HG03342 (cell line): ENCODE results near the gene DDX31.
"Not testable (repeated sequence)": the region's sequence is repeated elsewhere in the genome, so short reads cannot be mapped to it uniquely, and the experiment has no call there.

ENCODE experiments used
- ATAC-seq: cut with Tn5 transposase; IDR thresholded peaks from one replicate; pipeline ENCODE4 v1.9.1; 2021; ENCODE audit warnings: mild to moderate bottlenecking, moderate library complexity; ENCODE audit not compliant: unreplicated experiment

DDX31 gene

DNA sequence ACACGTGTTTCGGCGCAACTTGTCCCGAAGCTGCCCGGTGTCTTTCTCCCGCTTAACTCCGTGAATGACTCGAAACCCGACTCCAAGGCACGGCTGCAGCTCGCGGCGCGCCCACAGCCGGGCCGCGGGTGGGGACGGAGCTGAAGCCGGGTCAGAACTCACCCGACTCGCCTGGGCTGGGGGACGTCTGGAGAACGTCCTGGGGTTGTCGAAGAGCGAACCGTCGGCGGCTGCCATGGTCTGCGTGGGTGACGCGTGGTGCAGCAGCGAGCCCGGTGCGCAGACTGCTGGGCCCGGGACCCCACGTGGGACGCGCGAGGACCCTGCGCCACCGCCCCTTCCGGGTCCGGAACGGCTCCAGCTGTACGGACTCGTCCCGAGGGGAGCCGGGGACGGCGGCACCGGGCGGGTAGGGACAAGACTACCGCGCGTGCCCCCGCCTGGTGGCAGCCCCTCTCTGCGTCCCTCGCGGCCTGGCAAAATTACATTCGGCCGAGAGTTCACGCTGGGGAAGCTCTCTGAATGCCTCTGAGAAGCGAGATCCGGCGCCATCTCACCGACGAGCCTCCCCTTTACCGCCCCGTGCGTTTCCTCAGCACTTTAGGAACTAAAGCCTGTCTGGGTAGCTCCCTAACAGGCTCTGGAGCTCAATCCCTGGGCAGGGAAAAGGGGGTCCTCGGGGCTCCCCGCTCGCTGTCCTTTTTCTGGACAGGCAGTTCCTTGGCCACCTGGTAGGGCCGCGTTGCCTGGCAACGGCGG, at the start of gene DDX31:
DDX31 (minus strand) TSS at position 286 of the 759 bp plus-strand sequence; CDS start at position 237, 49 bp downstream.
- peak; percentile 71 for ATAC-seq

DNA sequence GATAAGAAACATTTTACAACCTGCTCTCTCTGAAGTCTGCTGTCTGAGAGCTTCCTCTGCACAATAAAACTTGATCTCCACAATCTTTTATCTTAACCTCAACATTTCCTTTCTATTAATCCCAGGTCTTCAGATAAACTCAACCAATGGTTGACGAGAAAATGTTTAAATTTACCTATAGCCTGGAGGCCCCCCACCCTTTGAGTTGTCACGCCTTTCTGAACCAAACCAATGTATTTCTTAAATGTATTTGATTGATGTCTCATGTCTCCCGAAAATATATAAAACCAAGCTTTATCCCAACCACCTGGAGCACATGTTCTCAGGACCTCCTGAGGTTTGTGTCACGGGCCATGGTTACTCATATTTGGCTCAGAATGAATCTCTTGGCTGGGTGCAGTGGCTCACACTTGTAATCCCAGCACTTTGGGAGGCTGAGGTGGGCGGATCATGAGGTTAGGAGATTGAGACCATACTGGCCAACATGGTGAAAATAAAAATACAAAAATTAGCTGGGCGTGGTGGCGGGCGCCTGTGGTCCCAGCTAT, 48.7 kb upstream of the DDX31 start:
- not testable (repeated sequence) for ATAC-seq

DNA sequence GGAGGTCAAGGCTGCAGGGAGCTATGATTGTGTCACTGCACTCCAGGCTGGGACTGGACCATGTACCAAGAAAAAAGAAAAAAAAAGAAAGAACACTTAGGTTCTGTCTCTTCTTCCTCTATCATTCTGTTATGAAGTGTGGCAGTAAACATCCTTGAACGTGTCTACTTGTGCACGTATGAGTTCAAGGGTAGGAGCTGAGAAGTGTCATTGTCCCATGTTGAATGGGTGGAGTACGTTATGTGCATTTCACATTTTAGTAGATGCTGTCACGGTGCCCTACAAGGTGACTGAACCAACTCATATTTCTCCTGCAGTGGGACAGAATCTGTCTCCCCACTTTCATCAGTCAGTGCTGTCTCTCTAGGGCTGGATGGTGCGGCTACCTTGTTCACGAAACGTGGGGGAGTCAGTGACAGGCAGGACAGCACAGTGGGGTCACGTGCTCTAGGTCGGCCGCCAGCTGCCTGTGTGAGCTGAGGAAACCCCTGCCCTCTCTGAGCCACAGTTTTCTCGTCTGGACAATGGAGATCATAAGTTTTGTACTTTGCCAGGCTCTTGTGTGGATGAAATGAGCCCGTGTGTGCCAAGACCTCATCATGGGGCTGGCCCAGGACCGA, 47.7 kb upstream of the DDX31 start:
- no peak for ATAC-seq

DNA sequence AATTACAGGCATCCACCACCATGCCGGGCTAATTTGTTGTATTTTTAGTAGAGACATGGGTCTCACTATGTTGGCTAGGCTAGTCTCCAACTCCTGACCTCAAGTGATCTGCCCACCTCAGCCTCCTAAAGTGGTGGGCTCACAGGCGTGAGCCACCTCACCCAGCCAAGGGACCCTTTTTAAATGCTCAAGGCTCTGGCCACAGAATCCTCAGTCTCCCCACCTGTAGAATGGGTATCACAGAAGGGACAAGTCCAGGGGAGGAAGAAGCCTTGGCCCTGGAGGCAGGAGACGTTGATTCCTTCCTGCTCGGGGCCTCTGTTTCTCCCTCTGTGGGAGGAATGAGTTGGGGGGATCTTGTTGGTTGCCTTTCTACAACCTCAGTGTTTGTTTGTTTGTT, 46.2 kb upstream of the DDX31 start:
- no peak for ATAC-seq

DNA sequence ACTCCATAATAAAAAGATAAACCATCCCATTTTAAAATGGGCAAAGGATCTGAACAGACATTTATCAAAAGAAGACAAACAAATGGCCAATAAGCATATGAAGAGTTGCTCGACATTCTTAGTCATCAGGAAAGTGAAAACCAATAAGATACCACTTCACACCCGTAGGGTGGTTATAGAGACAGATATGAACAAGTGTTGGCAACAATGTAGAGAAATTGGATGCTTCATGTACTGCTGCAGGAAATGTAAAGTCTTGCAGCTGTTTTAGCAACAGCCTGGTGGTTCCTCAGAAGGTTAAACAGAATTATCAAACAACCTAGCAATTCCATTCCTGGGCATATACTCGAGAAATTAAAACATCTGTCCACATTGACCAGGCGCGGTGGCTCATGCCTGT, 43.0 kb upstream of the DDX31 start:
- no peak for ATAC-seq

DNA sequence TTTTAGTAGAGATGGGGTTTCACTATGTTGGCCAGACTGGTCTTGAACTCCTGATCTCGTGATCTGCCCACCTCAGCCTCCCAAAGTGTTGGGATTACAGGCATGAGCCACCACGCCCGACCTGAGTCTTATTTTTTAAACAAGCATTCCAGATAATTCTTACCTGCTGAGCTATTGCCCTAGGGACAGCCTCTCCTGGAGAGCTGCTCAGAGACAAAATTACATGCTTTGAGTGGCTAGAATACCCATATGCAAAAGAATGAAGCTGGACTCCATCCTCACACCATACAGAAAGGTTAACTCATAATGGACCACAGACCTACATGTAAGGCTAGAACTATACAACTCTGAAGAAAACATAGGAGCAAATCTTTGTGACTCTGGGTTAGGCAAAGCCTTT, 42.1 kb upstream of the DDX31 start:
- ATAC-seq: no peak

DNA sequence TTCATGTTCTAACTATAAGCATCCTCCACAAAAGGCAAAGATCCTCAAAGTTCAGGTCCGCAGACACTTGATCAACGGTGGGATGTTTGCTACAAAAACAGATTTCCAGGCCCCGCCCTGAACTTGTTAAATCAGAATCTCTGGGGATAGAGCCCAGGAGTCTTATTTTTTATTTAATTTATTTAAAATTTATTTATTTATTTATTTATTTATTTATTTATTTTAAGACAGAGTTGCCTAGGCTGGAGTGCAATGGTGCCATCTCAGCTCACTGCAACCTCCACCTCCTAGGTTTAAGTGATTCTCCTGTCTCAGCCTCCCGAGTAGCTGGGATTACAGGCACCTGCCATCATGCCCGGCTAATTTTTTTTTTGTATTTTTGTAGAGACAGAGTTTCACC, 41.4 kb upstream of the DDX31 start:
- not testable (repeated sequence) for ATAC-seq

DNA sequence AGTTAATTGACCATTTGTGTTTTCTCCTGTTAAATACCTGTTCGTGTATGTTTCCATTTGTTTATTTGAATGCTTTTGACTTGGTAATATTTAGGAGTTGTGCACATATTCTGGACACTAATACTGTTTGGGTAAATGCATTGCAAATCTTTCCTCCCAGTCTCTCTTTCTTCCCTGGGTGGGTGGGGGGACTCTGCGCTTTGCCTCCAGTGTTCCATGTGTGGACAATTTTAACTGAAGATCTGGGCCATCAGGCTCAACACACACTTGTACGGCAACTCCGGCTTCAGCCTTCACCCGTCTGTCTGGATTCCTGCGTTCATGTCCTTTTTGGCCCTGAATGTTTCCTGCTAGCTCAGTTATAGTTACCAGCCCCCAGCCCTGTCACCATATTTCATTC, 40.5 kb upstream of the DDX31 start:
- no peak for ATAC-seq

DNA sequence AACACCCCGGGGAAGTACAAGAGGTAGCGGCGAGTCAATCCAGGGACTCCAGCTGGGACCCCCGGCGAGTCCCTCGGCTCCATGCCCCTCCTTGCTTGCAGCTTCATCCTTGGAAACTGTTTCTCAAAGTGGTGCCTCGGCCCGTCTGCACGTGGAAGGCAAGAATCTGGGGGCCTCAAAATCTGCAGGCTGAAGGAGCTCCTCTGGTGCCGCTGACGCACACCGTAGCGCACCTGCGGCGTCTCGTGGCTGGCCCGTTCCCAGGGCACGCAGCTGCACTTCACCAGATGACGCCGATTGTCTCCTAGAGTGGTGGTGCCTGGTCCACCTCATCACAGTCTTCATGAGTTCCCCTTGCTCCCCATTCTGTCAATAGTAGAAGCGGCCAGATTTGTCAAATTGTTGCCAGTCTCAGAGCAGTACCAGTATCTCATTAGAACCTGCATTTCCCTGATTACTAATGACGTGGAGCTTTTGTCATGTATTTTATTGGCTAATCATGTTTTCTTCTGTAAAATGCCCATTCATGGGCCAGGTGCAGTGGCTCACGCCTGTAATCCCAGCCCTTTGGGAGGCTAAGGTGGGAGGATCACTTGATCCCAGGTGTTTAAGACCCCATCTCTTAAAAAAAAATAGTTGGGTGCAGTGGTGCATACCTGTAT, 39.1 kb upstream of the DDX31 start:
- ATAC-seq: no peak

DNA sequence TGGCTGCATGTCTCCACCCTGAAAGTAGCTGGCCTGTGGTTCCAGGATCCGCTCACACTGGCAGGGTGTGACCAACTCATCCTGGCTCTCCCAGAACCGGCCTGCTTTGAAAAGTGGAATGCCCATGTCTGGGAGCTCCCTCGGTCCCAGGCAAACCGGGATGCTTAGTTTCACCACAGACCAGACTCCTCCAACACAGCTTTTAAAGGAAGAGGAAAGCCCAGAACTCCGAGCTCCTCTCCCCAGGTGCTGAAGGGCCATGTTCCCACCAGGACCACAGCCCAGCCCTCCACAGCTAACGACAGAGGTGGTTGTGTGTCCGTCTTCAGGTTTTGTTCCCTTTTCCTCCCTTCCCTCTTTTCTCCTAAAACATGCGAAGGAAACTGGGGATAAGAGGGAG, 38.5 kb upstream of the DDX31 start:
- no peak for ATAC-seq

DNA sequence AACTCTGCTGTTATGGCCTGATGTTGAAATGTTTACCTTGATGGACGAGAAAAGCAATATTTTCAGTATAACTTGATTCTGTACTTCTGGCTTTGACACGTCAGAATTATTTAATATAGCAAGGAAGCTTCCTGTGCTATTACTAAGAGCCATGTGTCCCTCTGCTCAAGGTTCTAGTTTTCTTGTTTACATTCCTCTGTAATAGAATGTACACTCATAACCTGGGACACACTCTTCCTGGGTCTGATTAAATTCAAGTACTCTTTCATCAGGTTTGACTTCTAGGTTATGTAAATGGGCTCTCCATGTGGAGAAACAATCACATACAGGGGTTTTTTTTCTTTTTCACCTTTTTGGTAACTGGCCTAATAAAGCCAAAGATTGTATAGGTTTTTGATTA, 33.6 kb upstream of the DDX31 start:
- ATAC-seq: no peak

DNA sequence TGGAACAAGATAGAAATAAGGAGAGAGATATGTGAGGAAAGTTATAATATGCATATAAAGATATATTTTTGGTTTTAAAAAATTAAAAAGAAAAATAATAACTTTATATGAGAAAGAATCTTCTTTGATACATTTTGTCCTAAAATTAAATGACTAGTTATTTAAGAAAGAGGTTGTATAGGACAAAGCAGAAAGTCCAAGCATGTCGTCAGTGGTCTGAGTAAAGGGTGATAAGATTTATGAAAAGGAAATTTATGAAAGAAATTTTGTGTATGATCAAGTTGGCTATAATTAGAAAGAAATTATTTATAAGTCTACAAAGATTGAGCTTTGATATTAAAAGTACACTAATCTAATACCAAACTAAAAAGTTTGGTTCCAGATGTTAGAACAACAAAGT, 32.5 kb upstream of the DDX31 start:
- no peak for ATAC-seq

DNA sequence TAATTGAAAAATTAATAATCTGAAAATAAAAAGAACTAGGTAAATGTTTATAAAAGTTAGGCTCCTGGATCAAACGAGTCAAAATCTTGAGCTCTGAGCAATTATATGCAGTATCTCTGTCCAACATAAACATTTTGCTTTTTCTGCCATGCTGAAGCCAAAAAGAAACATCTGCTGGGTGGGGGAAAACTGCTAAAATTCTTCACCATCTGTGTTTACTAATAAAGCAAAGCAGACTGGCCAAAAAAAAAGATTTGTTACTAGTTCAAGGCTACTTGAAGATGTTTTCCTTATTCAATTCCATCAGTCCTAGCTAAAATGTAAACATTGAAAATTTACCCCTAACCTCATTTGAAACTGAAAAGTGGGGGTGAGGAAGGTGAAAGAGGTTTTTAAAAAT, 30.2 kb upstream of the DDX31 start:
- ATAC-seq: no peak

DNA sequence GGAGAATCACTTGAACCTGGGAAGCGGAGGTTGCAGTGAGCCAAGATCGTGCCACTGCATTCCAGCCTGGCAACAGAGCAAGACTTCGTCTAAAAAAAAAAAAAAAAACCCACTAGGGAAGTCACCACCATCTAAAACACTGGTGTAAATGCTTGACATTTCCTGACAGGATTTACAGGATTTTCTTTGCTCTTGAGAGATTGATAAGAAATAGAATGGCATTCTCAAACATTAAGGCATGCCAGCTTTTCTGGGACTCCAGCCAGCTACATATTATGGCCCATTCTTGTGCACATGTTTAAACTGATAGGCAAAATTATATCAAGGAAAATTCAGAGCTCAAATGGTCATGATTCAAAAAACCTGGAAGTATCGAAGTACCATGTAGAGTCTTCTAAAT, 29.2 kb upstream of the DDX31 start:
- no peak for ATAC-seq

DNA sequence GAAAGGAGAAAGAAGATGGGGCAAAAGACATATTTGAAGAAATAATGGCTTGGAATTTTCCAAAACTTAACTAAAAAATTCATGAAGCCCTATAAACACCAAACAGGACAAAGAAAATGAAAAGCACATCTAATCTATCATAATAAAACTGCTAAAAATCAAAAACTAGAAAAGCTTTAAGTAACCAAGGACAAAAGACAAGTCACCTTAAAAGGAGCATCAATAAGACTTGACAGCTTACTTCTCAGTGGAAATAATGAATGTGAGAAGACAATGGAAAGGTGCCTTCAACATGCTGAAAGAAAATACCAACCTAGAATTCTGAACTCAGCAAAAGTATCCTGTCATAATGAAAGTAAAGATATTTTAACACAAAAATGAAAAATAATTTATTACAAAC, 27.4 kb upstream of the DDX31 start:
- no peak for ATAC-seq

DNA sequence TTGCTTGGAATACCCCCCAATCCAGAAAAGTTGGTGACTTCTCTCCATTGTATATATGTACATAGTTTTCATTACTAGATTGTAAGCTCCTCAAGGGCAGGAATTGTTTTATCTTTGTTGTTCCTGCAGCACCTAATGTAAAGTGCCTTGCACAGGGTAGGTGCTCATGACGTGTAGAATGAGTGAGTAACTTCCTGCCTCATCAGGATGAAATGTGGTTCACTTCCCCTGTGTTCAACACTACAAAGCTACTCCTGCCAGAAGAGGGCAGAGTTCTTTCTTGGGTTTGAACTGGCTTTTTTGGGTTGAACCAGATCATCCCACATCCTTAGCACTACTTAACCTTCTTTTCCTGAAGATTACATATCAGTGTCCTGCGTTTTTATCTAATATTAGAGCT, 24.4 kb upstream of the DDX31 start:
- ATAC-seq: no peak

DNA sequence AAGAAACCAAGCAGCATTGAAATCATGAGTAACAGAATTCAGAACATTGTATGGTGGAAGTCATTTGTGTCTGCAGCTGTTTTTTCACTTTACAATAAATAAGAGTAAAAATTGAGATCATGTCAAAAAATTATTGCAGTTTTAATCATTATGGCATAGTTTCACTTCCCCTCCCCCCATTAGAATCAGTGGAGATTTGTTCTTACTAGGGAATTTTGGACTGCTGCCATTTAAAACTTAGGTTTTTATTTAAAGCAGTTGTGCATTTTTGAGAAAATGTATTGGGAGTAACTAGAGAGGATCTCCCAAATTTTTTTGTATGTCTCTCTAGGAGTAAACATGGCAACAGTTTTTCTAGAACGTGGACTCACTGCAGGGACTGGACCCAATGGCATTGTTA, 20.9 kb upstream of the DDX31 start:
- ATAC-seq: no peak

DNA sequence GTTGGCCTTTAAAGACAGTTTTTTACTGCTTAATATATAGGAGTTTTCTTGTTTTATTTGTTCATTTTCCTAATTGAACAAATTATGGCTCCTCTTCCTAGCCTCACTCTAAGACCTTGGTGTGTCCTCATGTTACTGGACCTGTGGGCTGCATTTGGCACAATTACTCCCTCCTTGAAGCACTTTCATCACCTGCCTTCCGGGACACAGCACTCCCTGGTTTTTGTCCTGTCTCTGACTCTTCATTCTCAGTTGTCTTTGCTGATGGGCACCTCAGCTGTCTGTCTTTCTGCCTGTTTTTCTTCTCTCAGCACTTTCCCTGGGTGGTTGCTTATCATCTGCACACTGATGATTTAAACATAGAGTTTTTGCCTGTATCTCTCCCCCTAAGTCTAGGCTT, 14.1 kb upstream of the DDX31 start:
- ATAC-seq: no peak

DNA sequence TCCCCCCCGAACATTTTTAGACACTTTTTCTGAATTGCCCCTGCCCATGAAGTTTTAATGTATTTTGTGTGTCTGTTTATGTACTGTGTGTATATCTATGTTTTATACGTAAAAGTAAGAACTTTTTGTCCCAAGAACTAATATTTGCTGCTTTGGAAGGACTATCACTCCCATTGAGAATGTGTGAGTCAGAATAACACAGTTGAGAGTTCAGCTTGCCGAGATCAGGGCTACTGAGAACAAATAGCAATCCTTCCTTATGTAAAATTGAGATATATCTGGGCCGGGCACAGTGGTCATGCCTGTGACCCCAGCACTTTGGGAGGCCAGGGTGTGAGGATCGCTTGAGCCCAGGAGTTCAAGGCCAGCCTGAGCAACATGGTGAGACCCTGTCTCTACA, 11.8 kb upstream of the DDX31 start:
- ATAC-seq: no peak

DNA sequence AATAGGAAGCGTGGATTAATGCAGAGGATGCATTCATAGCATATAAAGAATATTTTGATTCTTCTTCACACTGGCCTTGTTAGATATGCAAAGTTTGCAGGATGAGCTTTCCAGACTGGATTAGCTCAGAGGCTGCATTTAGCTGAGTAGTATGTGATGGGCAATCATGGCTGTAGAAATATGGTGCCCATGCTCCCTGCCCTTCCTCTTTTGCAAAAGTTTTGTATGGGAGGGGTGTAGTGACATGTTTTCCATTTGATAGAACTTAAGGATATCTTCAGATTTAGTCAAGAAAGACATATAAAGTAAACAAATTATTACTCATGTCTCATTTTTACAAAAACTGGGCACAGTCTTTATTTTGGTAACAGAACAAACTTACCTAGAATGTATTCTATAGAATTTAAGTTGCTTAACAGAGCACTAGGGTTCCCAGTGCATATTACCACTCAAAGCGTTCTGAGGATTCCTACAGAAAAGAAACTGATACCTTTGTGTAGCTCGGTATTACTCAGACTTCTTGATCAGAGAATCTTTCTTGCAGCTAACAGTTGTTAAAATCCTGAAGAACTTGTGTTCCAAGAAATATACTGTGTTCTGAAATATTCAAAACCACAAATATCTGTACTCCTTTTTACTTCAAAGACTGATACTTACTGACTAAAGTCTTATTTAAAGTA, 10.3 kb upstream of the DDX31 start:
- ATAC-seq: no peak

DNA sequence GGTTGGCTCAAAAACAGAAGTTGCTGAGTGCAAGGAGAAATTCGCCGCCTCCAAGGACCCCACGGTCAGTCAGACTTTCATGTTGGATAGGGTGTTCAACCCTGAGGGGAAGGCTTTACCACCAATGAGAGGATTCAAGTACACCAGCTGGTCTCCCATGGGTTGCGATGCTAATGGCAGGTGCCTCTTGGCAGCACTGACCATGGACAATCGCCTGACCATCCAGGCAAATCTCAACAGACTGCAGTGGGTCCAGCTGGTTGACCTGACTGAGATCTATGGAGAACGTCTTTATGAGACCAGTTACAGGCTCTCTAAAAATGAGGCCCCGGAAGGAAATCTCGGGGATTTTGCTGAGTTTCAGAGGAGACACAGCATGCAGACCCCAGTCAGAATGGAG, 8.2 kb upstream of the DDX31 start:
- ATAC-seq: no peak
